ENCODE results near the gene RTKN.

GRCh38 chr2:74474899-74475298 lies 33.2 kb upstream of the RTKN start:
- TF ChIP-seq CTCF (IDR thresholded peaks at IDR 0.05) (no peak), POLR2A (IDR thresholded peaks at IDR 0.05) (no peak)
